Gastrocnemius medialis (tissue), 4 donors: Measurements from ENCODE around the gene CIZ1.

Experiments
- CTCF ChIP-seq, 5 experiments: fragments of 450-650 bp in 3 of 5; fragments of 200-600 bp in 2 of 5; sonication (generic) in 2 of 5; IDR thresholded peaks in 4 of 5; conservative IDR thresholded peaks in 1 of 5; 1 replicate in 4 of 5; 2 replicates in 1 of 5; pipeline ENCODE4 v1.5.1; 2016 to 2019; ENCODE audit warnings: antibody characterized with exemption in 5 of 5, mild to moderate bottlenecking in 3 of 5, moderate library complexity in 3 of 5
- POLR2A ChIP-seq, 2 donors: fragments of 450-650 bp; IDR thresholded peaks; one replicate each; pipeline ENCODE4 v1.6.1; 2017; ENCODE audit warnings: antibody characterized with exemption in 2 of 2, mild to moderate bottlenecking in 2 of 2, moderate library complexity in 2 of 2

GRCh38 chr9:128203024-128203706, 11.8 kb upstream of the CIZ1 start, which contains the start of gene DNM1:
- no peak for TF ChIP-seq POLR2A (IDR thresholded peaks at IDR 0.05)
- TF ChIP-seq CTCF (IDR thresholded peaks at IDR 0.05 in 4 of 5, conservative IDR thresholded peaks at IDR 0.05 in 1 of 5) = peak; percentile 57 to 99 (median 97)
